CD8-positive, alpha-beta memory T cell (primary cell): ENCODE measurements around the gene ICAM4. TPM values are rescaled to one million over a fixed set of nuclear protein-coding genes. Genes with fewer than 3 reads are reported as not detected.

Source experiments
- CTCF ChIA-PET: fragments of 350-600 bp; sonication (Branson Sonifier 250); formaldehyde crosslinking; loops from one replicate; lab custom pipeline; 2021; ENCODE audit warnings: antibody characterized with exemption; lab: Charles Lee
- POLR2A ChIA-PET: fragments of 350-600 bp; sonication (Branson Sonifier 250); formaldehyde crosslinking; loops from one replicate; lab custom pipeline; 2021; ENCODE audit warnings: antibody characterized with exemption; lab: Charles Lee
- DNase-seq, 5 donors: peaks; one replicate each; pipeline versions ENCODE4 v3.0.0 to v3.0.0-alpha.2; 2020 to 2022; ENCODE audit warnings: mixed read lengths in 1 of 5
- H3K27ac ChIP-seq: one replicate; pipeline ENCODE4 v1.7.0; 2013; ENCODE audit warnings: low read depth, mild to moderate bottlenecking, low read length, moderate library complexity
- H3K27me3 ChIP-seq: 2 replicates; pipeline ENCODE4 v1.7.0; 2013; ENCODE audit warnings: low read length, mild to moderate bottlenecking; ENCODE audit not compliant: insufficient read depth, poor library complexity, severe bottlenecking
- H3K36me3 ChIP-seq: 2 replicates; pipeline ENCODE4 v1.7.0; 2013; ENCODE audit warnings: mild to moderate bottlenecking, low read length, moderate library complexity; ENCODE audit not compliant: insufficient read depth
- H3K4me1 ChIP-seq: 2 replicates; pipeline ENCODE4 v1.7.0; 2013; ENCODE audit warnings: mild to moderate bottlenecking, low read length, moderate library complexity; ENCODE audit not compliant: insufficient read depth
- H3K4me3 ChIP-seq: 2 replicates; pipeline ENCODE4 v1.7.0; 2013; ENCODE audit warnings: mild to moderate bottlenecking, low read length
- H3K9me3 ChIP-seq: 2 replicates; pipeline ENCODE4 v1.7.0; 2013; ENCODE audit warnings: mild to moderate bottlenecking, low read length
- H3K27ac Mint-ChIP-seq, 8 donors: one replicate each; pipeline ENCODE4 v1.8.0; 2020 to 2021; ENCODE audit warnings: mixed read lengths in 8 of 8, mild to moderate bottlenecking in 6 of 8, inconsistent platforms in 3 of 8, moderate library complexity in 3 of 8
- H3K27me3 Mint-ChIP-seq, 2 donors: one replicate each; pipeline ENCODE4 v1.8.0; 2020 to 2021; ENCODE audit warnings: mixed read lengths in 2 of 2, mild to moderate bottlenecking in 1 of 2, moderate library complexity in 1 of 2
- H3K36me3 Mint-ChIP-seq, 3 donors: one replicate each; pipeline ENCODE4 v1.8.0; 2020 to 2021; ENCODE audit warnings: mixed read lengths in 3 of 3, inconsistent platforms in 1 of 3, mild to moderate bottlenecking in 1 of 3
- H3K4me1 Mint-ChIP-seq, 3 donors: one replicate each; pipeline ENCODE4 v1.8.0; 2020 to 2021; ENCODE audit warnings: mixed read lengths in 3 of 3, inconsistent platforms in 1 of 3, mild to moderate bottlenecking in 1 of 3
- H3K4me3 Mint-ChIP-seq, 7 donors: one replicate each; pipeline ENCODE4 v1.8.0; 2020 to 2021; ENCODE audit warnings: mixed read lengths in 7 of 7, mild to moderate bottlenecking in 6 of 7, moderate library complexity in 4 of 7, inconsistent platforms in 2 of 7
- H3K9me3 Mint-ChIP-seq, 5 donors: one replicate each; pipeline ENCODE4 v1.8.0; 2020 to 2022; ENCODE audit warnings: mixed read lengths in 5 of 5, mild to moderate bottlenecking in 3 of 5, moderate library complexity in 2 of 5, inconsistent platforms in 1 of 5
- polyA plus RNA-seq: library from polyadenylated mRNA; unstranded; fragments of 300-500 nt; fragmentation: Illumina TruSeq; gene quantifications from one replicate; pipeline ENCODE4 v1.2.3, GENCODE V29; 2021
- total RNA-seq, 2 experiments: library from RNA; stranded (reverse); gene quantifications; one replicate each; pipeline ENCODE4 v1.2.3, GENCODE V29; 2021

The ICAM4 gene
- total and polyA plus RNA-seq, 3 experiments from 2014 or later = 0.15 to 0.95 (median 0.33) TPM

- peaks cover 33% of the 10 kb centered on the region for H3K36me3 ChIP-seq
- Mint-ChIP-seq H3K27me3 (no peaks in the 10 kb centered on the region), H3K9me3 (no peaks in the 10 kb centered on the region), H3K4me1 (peaks cover 5 to 6% (median 6%) of the 10 kb centered on the region in 3 donors), H3K36me3 (peaks cover 4 to 67% (median 4%) of the 10 kb centered on the region in 3 donors), H3K4me3 (no peak overlapping the region), H3K27ac (no peak overlapping the region)
- H3K4me1 ChIP-seq = peaks cover 4% of the 10 kb centered on the region
- no peak for DNase-seq
- CTCF ChIA-PET = interaction anchor here (0.8 kb wide), 1 partner anchor 67 kb away, joined by 3 read pairs; no protein-coding TSS in a partner anchor
- POLR2A ChIA-PET = interaction anchor here (0.7 kb wide), 1 partner anchor 146 kb away, joined by 7 read pairs; no protein-coding TSS in a partner anchor
- H3K27ac ChIP-seq = no peak overlapping the region
- H3K4me3 ChIP-seq = no peak overlapping the region
- no peaks in the 10 kb centered on the region for H3K9me3 ChIP-seq
- no peaks in the 10 kb centered on the region for H3K27me3 ChIP-seq
Measured at GRCh38 chr19:10320602-10321416, 34.1 kb downstream of the ICAM4 start.

- Mint-ChIP-seq H3K27ac (no peak overlapping the region), H3K4me3 (no peak overlapping the region), H3K36me3 (peaks cover 4 to 67% (median 4%) of the 10 kb centered on the region in 3 donors), H3K27me3 (no peaks in the 10 kb centered on the region), H3K9me3 (no peaks in the 10 kb centered on the region), H3K4me1 (peaks cover 0 to 2% (median under 1%) of the 10 kb centered on the region in 3 donors)
- ChIA-PET POLR2A (no interaction called here), CTCF (no interaction called here)
- Histone ChIP-seq H3K27ac (no peak overlapping the region), H3K27me3 (no peaks in the 10 kb centered on the region), H3K36me3 (peaks cover 33% of the 10 kb centered on the region), H3K4me3 (no peak overlapping the region), H3K9me3 (no peaks in the 10 kb centered on the region), H3K4me1 (no peaks in the 10 kb centered on the region)
- DNase-seq = no peak
Measured at GRCh38 chr19:10321417-10321797, 34.7 kb downstream of the ICAM4 start.

DNA sequence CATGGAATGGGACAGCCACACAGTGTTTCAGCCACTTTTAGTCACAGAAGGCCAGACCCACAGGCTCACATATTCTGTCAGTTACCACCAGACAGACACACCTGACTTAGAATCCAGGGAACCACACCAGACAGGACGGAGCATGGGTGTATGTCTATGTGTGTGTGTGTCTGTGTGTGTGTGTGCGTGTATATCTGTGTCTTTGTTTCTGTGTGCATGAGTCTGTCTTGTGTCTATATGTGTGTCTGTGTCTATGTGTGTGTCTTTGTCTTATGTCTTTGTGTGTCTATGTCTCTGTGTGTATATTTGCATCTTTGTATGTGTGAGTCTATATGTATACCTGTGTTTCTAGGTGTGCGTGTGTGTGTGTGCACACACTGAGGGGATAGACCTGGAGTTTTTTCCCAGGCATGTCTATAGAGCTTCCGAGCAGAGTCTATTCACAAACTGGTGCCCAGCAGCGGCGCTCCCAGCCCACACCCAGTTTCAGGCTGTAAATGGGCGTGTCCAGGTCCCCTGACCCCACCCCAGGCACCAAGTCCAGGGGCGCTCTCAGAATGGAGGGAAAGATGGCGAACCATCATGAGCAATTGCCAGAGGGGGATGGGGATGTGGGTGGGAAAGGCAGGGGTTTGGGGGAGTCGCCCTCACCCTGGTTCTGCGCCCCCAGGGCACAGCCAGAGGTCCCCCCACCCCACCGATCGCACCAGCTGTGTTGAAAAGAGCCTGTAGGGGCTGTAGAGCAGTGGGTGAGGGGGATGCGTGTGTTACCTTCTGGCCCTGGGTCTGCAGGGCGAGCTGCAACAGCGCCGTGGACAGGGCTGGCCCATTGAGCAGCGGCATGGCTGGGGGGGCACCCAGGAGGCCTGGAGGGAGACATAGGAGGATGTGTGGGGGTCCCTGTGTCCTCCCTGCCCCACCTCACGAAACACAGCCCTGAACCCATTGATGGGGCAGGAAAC lies 35.4 kb downstream of the ICAM4 start:
- POLR2A ChIA-PET = no interaction called here
- H3K27ac Mint-ChIP-seq = peak overlapping the region in 3 of 8 donors; percentile 0 to 24 (median 3)
- H3K27me3 ChIP-seq = no peaks in the 10 kb centered on the region
- peaks cover 4 to 65% (median 4%) of the 10 kb centered on the region in 3 donors for H3K36me3 Mint-ChIP-seq
- H3K4me3 Mint-ChIP-seq = no peak overlapping the region
- no peak overlapping the region for H3K27ac ChIP-seq
- H3K9me3 Mint-ChIP-seq = no peaks in the 10 kb centered on the region
- peaks cover 36% of the 10 kb centered on the region for H3K36me3 ChIP-seq
- peaks cover 0 to 2% (median 0%) of the 10 kb centered on the region in 3 donors for H3K4me1 Mint-ChIP-seq
- no peak overlapping the region for H3K4me3 ChIP-seq
- no peak for DNase-seq
- H3K4me1 ChIP-seq = no peaks in the 10 kb centered on the region
- CTCF ChIA-PET = interaction anchor here (1.1 kb wide), 1 partner anchor 50 kb away, joined by 3 read pairs; no protein-coding TSS in a partner anchor
- no peaks in the 10 kb centered on the region for H3K9me3 ChIP-seq
- no peaks in the 10 kb centered on the region for H3K27me3 Mint-ChIP-seq

DNA sequence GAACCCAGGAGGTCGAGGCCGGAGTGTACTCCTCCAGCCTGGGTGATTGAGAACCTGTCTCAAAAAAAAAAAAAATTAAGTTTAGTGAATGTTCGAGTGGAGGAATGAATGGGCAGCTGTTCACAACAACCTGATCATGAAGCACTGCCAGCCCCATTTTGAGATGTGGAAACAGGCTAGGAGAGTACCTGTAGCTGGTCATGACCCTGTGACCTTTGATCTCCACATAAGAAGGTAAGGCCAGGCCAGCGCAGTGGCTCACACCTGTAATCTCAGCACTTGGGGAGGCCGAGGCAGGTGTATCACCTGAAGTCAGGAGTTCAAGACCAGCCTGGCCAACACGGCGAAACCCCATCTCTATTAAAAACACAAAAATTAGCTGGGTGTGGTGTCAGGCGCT lies 39.0 kb downstream of the ICAM4 start:
- Histone ChIP-seq H3K4me3 (no peak overlapping the region), H3K4me1 (no peaks in the 10 kb centered on the region), H3K27ac (no peak overlapping the region), H3K27me3 (no peaks in the 10 kb centered on the region), H3K36me3 (peaks cover 53% of the 10 kb centered on the region), H3K9me3 (no peaks in the 10 kb centered on the region)
- ChIA-PET CTCF (interaction anchor here (0.8 kb wide), 1 partner anchor 9 kb away, joined by 3 read pairs; no protein-coding TSS in a partner anchor), POLR2A (interaction anchor here (0.7 kb wide), 1 partner anchor 427 kb away, joined by 3 read pairs; no protein-coding TSS in a partner anchor)
- H3K27me3 Mint-ChIP-seq = no peaks in the 10 kb centered on the region
- peaks cover 0 to 6% (median 3%) of the 10 kb centered on the region in 3 donors for H3K4me1 Mint-ChIP-seq
- no peak overlapping the region for H3K4me3 Mint-ChIP-seq
- no peaks in the 10 kb centered on the region for H3K9me3 Mint-ChIP-seq
- H3K36me3 Mint-ChIP-seq = peaks cover 4 to 72% (median 6%) of the 10 kb centered on the region in 3 donors
- H3K27ac Mint-ChIP-seq = no peak overlapping the region
- no peak for DNase-seq

DNA sequence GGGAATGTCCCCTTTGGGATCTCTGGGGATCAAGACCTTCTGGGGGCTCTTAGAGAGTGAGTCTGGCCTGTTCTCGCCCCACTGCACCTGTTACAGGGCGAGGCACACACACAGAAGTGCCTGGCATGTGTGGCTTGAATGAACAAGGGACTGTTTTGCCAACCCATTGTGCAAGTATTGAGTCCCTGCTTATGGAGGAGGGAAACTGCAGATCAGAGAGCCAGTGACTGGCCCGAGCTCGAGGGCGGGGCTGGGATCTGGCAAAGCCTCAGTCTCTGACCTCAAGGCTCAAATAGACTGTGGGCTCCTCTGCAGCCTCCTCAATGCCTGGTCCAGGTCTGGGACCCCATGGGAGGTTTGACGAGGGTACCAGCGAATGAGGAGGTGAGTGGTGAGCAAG lies 41.0 kb downstream of the ICAM4 start:
- CTCF ChIA-PET = no interaction called here
- H3K4me1 Mint-ChIP-seq = peaks cover 9 to 20% (median 14%) of the 10 kb centered on the region in 3 donors

GRCh38 chr19:10328558-10329429 lies 42.0 kb downstream of the ICAM4 start:
- Mint-ChIP-seq H3K36me3 (peaks cover 0 to 67% (median 3%) of the 10 kb centered on the region in 3 donors), H3K27me3 (no peaks in the 10 kb centered on the region), H3K9me3 (no peaks in the 10 kb centered on the region), H3K27ac (peak overlapping the region in 1 of 8 donors; percentile 6), H3K4me3 (no peak overlapping the region), H3K4me1 (peaks cover 14 to 30% (median 20%) of the 10 kb centered on the region in 3 donors)
- no peak for DNase-seq
- POLR2A ChIA-PET = no interaction called here
- H3K4me3 ChIP-seq = no peak overlapping the region
- no peaks in the 10 kb centered on the region for H3K27me3 ChIP-seq
- H3K27ac ChIP-seq = no peak overlapping the region
- H3K4me1 ChIP-seq = peaks cover 16% of the 10 kb centered on the region
- CTCF ChIA-PET = no interaction called here
- no peaks in the 10 kb centered on the region for H3K9me3 ChIP-seq
- H3K36me3 ChIP-seq = peaks cover 44% of the 10 kb centered on the region

More for the DNA sequence above, 41.0 kb downstream of the ICAM4 start:
- H3K27ac Mint-ChIP-seq = no peak overlapping the region
- H3K4me3 Mint-ChIP-seq = no peak overlapping the region
- Histone ChIP-seq H3K4me1 (peaks cover 13% of the 10 kb centered on the region), H3K9me3 (no peaks in the 10 kb centered on the region), H3K4me3 (no peak overlapping the region), H3K27ac (no peak overlapping the region), H3K27me3 (no peaks in the 10 kb centered on the region), H3K36me3 (peaks cover 44% of the 10 kb centered on the region)
- peaks cover 0 to 61% (median 1%) of the 10 kb centered on the region in 3 donors for H3K36me3 Mint-ChIP-seq
- no peaks in the 10 kb centered on the region for H3K9me3 Mint-ChIP-seq
- POLR2A ChIA-PET = no interaction called here
- no peaks in the 10 kb centered on the region for H3K27me3 Mint-ChIP-seq
- DNase-seq = no peak

GRCh38 chr19:10329555-10329954 lies 42.8 kb downstream of the ICAM4 start:
- ChIA-PET CTCF (interaction anchor here (1.1 kb wide), 1 partner anchor 59 kb away, joined by 4 read pairs; no protein-coding TSS in a partner anchor), POLR2A (interaction anchor here (0.6 kb wide), 1 partner anchor 40 kb away, joined by 4 read pairs; no protein-coding TSS in a partner anchor)
- H3K4me3 Mint-ChIP-seq = no peak overlapping the region
- H3K27me3 Mint-ChIP-seq = no peaks in the 10 kb centered on the region
- H3K27ac Mint-ChIP-seq = peak overlapping the region in 1 of 8 donors; percentile 33
- peaks cover 44% of the 10 kb centered on the region for H3K36me3 ChIP-seq
- peaks cover 24% of the 10 kb centered on the region for H3K4me1 ChIP-seq
- no peaks in the 10 kb centered on the region for H3K9me3 Mint-ChIP-seq
- H3K36me3 Mint-ChIP-seq = peaks cover 0 to 63% (median 3%) of the 10 kb centered on the region in 3 donors
- H3K4me1 Mint-ChIP-seq = peaks cover 15 to 36% (median 25%) of the 10 kb centered on the region in 3 donors
- no peak overlapping the region for H3K4me3 ChIP-seq
- no peak overlapping the region for H3K27ac ChIP-seq
- no peak for DNase-seq
- H3K27me3 ChIP-seq = no peaks in the 10 kb centered on the region
- H3K9me3 ChIP-seq = no peaks in the 10 kb centered on the region
